Thyroid gland (tissue), 4 donors: ENCODE measurements around the gene ZBED4. TPM values are rescaled to one million over a fixed set of nuclear protein-coding genes. Genes with fewer than 3 reads are reported as not detected.

Source experiments
- DNase-seq, 2 donors: peaks; one replicate each; pipeline ENCODE4 v3.0.0-alpha.2; 2019
- H3K27ac ChIP-seq, 3 donors: fragments of 200-600 bp; sonication (generic); 1 replicate in 2 of 3; 2 replicates in 1 of 3; pipeline ENCODE4 v1.5.1; 2016 to 2019; ENCODE audit warnings: mild to moderate bottlenecking in 1 of 3, moderate library complexity in 1 of 3
- H3K27me3 ChIP-seq: fragments of 200-600 bp; sonication (generic); one replicate; pipeline ENCODE4 v1.5.1; 2019
- H3K36me3 ChIP-seq, 2 donors: fragments of 200-600 bp; sonication (generic); one replicate each; pipeline ENCODE4 v1.5.1; 2016 to 2019
- H3K4me1 ChIP-seq, 2 donors: fragments of 200-600 bp; sonication (generic); one replicate each; pipeline ENCODE4 v1.5.1; 2017 to 2019
- H3K4me3 ChIP-seq, 3 donors: fragments of 200-600 bp; sonication (generic); replicated peaks in 1 of 3; 1 replicate in 2 of 3; 2 replicates in 1 of 3; pipeline ENCODE4 v1.5.1; 2016; ENCODE audit warnings: mild to moderate bottlenecking in 1 of 3
- H3K9me3 ChIP-seq: fragments of 200-600 bp; sonication (generic); one replicate; pipeline ENCODE4 v1.5.1; 2017
- CTCF ChIP-seq, 6 experiments: fragments of 200-600 bp in 3 of 6; fragments of 450-650 bp in 3 of 6; sonication (generic) in 3 of 6; IDR thresholded peaks; one replicate each; pipeline ENCODE4 v1.5.1; 2016 to 2019; ENCODE audit warnings: antibody characterized with exemption in 6 of 6, mild to moderate bottlenecking in 2 of 6, inconsistent platforms in 1 of 6, moderate library complexity in 1 of 6
- POLR2A ChIP-seq, 2 donors: fragments of 450-650 bp; IDR thresholded peaks; one replicate each; pipeline ENCODE4 v1.6.1; 2017; ENCODE audit warnings: antibody characterized with exemption in 2 of 2, mild to moderate bottlenecking in 2 of 2, moderate library complexity in 1 of 2
- WGBS, 2 donors: methylation state at CpG; one replicate each; pipeline ENCODE4 v1.1.5; 2017; 5-methylcytosine and 5-hydroxymethylcytosine counted together
- intact Hi-C: fragments of 100-400 bp; cut with DNase I; formaldehyde crosslinking; loops from one replicate; pipeline ENCODE4 v1.15.1; 2023
- total RNA-seq, 4 donors: library from RNA; depleted of rRNA; stranded (reverse); fragments of >200 nt; gene quantifications; one replicate each; pipeline ENCODE4 v1.2.3, GENCODE V29; 2016

Gene ZBED4
- total RNA-seq, 4 donors from 2014 or later, result 9.4 to 15.8 (median 10.1) TPM

GRCh38 chr22:49900441-49901230, 47.0 kb downstream of the ZBED4 start:
- Histone ChIP-seq H3K9me3 (no peaks in the 10 kb centered on the region), H3K4me3 (no peak overlapping the region), H3K27ac (no peak overlapping the region), H3K4me1 (no peaks in the 10 kb centered on the region), H3K36me3 (peaks cover 22 to 30% of the 10 kb centered on the region in 2 donors), H3K27me3 (no peaks in the 10 kb centered on the region)
- DNase-seq, result no peak
- WGBS, 2 donors, result 90% methylated on average over 27 of the region's 30 CpGs
- intact Hi-C loops, result no loop called here
- TF ChIP-seq POLR2A (IDR thresholded peaks at IDR 0.05), result no peak
- TF ChIP-seq CTCF (IDR thresholded peaks at IDR 0.05), result no peak

DNA sequence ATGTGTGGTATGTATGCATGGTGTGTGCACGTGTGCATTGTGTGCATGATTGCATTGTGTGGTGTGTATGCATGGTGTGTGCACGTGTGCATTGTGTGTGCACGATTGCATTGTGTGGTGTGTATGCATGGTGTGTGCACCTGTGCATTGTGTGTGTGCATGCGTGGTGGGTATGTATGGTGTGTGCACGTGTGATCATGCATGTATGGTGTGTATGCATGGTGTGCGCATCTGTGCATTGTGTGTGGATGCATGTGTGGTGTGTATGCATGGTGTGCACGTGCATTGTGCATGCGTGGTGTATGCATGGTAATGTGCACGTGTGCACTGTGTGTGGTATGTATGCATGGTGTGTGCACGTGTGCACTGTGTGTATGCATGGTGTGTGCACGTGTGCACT, 47.8 kb downstream of the ZBED4 start:
- Histone ChIP-seq H3K27me3 (no peaks in the 10 kb centered on the region), H3K4me3 (no peak overlapping the region), H3K9me3 (no peaks in the 10 kb centered on the region), H3K36me3 (peaks cover 22 to 30% of the 10 kb centered on the region in 2 donors), H3K4me1 (no peaks in the 10 kb centered on the region), H3K27ac (no peak overlapping the region)
- 92 to 96% methylated on average over 11 of the region's 11 CpGs for WGBS, 2 donors
- TF ChIP-seq CTCF (IDR thresholded peaks at IDR 0.05), result no peak
- TF ChIP-seq POLR2A (IDR thresholded peaks at IDR 0.05), result no peak
- intact Hi-C loops, result no loop called here
- no peak for DNase-seq

DNA sequence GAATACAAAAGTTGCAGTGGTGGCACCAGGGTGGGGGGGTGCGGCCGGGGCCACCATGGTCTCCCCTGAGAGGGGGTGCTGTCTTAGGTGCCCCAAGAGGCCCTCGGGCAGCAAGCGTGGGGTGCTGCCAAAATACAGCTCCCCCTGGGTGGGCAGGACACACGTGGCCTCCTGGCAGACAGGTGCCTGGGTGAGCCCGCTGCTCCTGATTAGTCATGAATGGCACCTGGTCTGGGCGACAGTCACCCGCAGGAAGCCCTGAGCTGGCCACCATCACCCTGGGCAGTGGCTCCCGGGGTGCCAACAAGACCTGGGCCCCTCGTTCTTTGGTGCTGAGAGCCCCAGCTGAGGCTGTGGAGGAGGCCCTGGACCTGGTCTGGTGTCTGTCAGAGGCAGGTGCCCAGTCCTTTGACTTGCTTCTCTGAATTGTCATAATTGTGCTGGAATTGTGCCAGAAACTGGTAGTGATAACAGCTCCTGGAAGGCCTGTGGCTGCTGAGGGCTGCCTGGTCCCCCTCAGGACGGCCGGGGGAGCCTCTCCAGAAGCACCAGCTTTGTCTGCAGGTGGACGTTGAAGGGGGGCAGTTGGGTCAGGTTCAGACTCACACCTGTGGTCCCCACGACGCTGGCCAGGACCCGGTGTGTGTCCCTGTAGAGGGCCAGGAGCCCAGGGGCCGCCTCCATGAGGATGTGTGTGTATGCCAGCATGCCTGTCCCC, 49.8 kb downstream of the ZBED4 start:
- no peak overlapping the region for H3K4me3 ChIP-seq
- H3K4me1 ChIP-seq, result no peaks in the 10 kb centered on the region
- peaks cover 30 to 44% of the 10 kb centered on the region in 2 donors for H3K36me3 ChIP-seq
- DNase-seq, result no peak
- TF ChIP-seq CTCF (IDR thresholded peaks at IDR 0.05) (no peak), POLR2A (IDR thresholded peaks at IDR 0.05) (no peak)
- no peaks in the 10 kb centered on the region for H3K9me3 ChIP-seq
- intact Hi-C loops, result no loop called here
- no peaks in the 10 kb centered on the region for H3K27me3 ChIP-seq
- no peak overlapping the region for H3K27ac ChIP-seq
- WGBS, 2 donors, result 89 to 95% methylated on average over 8 to 9 of the region's 17 CpGs

GRCh38 chr22:49904040-49904369, 50.4 kb downstream of the ZBED4 start:
- no peak for DNase-seq
- Histone ChIP-seq H3K27ac (no peak overlapping the region), H3K9me3 (no peaks in the 10 kb centered on the region), H3K4me3 (no peak overlapping the region), H3K4me1 (no peaks in the 10 kb centered on the region), H3K36me3 (peaks cover 31 to 47% of the 10 kb centered on the region in 2 donors), H3K27me3 (no peaks in the 10 kb centered on the region)
- intact Hi-C loops, result no loop called here
- no peak for TF ChIP-seq POLR2A (IDR thresholded peaks at IDR 0.05)
- 92% methylated on average over 2 to 11 of the region's 11 CpGs for WGBS, 2 donors

DNA sequence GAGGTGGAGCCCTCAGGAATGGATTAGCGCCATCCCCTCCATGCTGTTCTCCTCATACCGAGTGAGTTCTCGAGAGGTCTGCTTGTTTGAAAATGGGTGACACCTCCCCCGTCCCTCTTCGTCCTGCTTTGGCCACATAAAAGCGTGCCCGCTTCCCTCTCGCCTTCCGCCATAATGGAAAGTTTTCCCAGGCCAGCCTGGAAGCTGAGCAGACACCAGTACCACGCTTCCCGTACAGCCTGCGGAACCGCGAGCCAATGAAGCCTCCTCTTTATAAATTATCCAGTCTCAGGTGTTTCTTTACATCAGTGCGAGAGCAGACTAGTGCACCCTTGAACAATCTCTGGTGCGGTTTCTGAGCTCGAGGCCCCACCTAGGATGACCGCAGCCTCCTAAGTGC, 51.8 kb downstream of the ZBED4 start:
- no peaks in the 10 kb centered on the region for H3K27me3 ChIP-seq
- H3K27ac ChIP-seq, result no peak overlapping the region
- no peak overlapping the region for H3K4me3 ChIP-seq
- TF ChIP-seq POLR2A (IDR thresholded peaks at IDR 0.05) (no peak), CTCF (IDR thresholded peaks at IDR 0.05) (no peak)
- intact Hi-C loops, result no loop called here
- peaks cover 30 to 55% of the 10 kb centered on the region in 2 donors for H3K36me3 ChIP-seq
- no peaks in the 10 kb centered on the region for H3K9me3 ChIP-seq
- no peaks in the 10 kb centered on the region for H3K4me1 ChIP-seq
- no peak for DNase-seq
- WGBS, 2 donors, result 94 to 96% methylated on average over 18 of the region's 18 CpGs
